Activated gamma-delta T cell treated with Interleukin-2 at 50 U/mL for 16 hours (primary cell): ENCODE results near the gene SBF1.
"Not testable (repeated sequence)": the region's sequence is repeated elsewhere in the genome, so short reads cannot be mapped to it uniquely, and the experiment has no call there.

Source experiments
- DNase-seq: peaks from one replicate; pipeline ENCODE4 v3.0.0-alpha.2; 2020

SBF1 gene

GRCh38 chr22:50422961-50423815 is 51.6 kb downstream of the SBF1 start:
- no peak for DNase-seq

GRCh38 chr22:50422046-50422445 is 52.8 kb downstream of the SBF1 start:
- DNase-seq = no peak

GRCh38 chr22:50420581-50420980 is 54.3 kb downstream of the SBF1 start:
- DNase-seq = no peak

- no peak for DNase-seq
Measured at GRCh38 chr22:50420015-50420414, 54.8 kb downstream of the SBF1 start.

GRCh38 chr22:50419116-50419515 is 55.7 kb downstream of the SBF1 start:
- DNase-seq = no peak

GRCh38 chr22:50418624-50419023 is 56.2 kb downstream of the SBF1 start:
- DNase-seq = no peak

- DNase-seq = no peak
Measured at GRCh38 chr22:50417411-50418210, 57.2 kb downstream of the SBF1 start.

GRCh38 chr22:50416996-50417395 is 57.8 kb downstream of the SBF1 start:
- no peak for DNase-seq

- DNase-seq = no peak
Measured at GRCh38 chr22:50415426-50415825, 59.4 kb downstream of the SBF1 start.

GRCh38 chr22:50414476-50415248 is 60.2 kb downstream of the SBF1 start:
- no peak for DNase-seq

GRCh38 chr22:50408954-50409353 is 65.9 kb downstream of the SBF1 start:
- DNase-seq = not testable (repeated sequence)

GRCh38 chr22:50408311-50408710 is 66.5 kb downstream of the SBF1 start:
- DNase-seq = no peak

- DNase-seq = no peak
Measured at GRCh38 chr22:50406416-50407170, 68.2 kb downstream of the SBF1 start.

GRCh38 chr22:50403701-50404101 is 71.1 kb downstream of the SBF1 start:
- DNase-seq = no peak

GRCh38 chr22:50401907-50402306 is 72.9 kb downstream of the SBF1 start:
- DNase-seq = no peak

- DNase-seq = no peak
Measured at GRCh38 chr22:50400931-50401330, 73.9 kb downstream of the SBF1 start.

- no peak for DNase-seq
Measured at GRCh38 chr22:50400406-50400805, 74.4 kb downstream of the SBF1 start.

GRCh38 chr22:50399751-50400331 is 75.0 kb downstream of the SBF1 start:
- no peak for DNase-seq

- no peak for DNase-seq
Measured at GRCh38 chr22:50398831-50399648, 75.8 kb downstream of the SBF1 start.

GRCh38 chr22:50397371-50398060 is 77.3 kb downstream of the SBF1 start:
- DNase-seq = not testable (repeated sequence)
